PC-3 (cell line): ENCODE results near the gene EAPP. TPM values are rescaled to one million over a fixed set of nuclear protein-coding genes. Genes with fewer than 3 reads are reported as not detected.

Experiments used
- ATAC-seq: fragments of 200-7000 bp; cut with Tn5 transposase; 2 replicates; pipeline ENCODE4 v1.9.1; 2020; ENCODE audit warnings: mild to moderate bottlenecking, moderate library complexity
- BruUV-seq: library from RNA; stranded (reverse); fragments of 400-500 nt; replicated peaks from 2 replicates; lab custom pipeline; 2021; lab: Mats Ljungman, UMichigan
- CTCF ChIA-PET: fragments of 300-600 bp; sonication (Branson Sonifier 250); formaldehyde crosslinking; loops from one replicate; lab custom pipeline; 2022; ENCODE audit warnings: antibody characterized with exemption; lab: Charles Lee
- POLR2A ChIA-PET: fragments of 300-600 bp; sonication (Branson Sonifier 250); formaldehyde crosslinking; loops from one replicate; lab custom pipeline; 2022; ENCODE audit warnings: antibody characterized with exemption; ENCODE audit not compliant: unreplicated experiment; lab: Charles Lee
- DNase-seq: peaks from one replicate; pipeline ENCODE4 v3.0.0-alpha.2; 2015
- H2AFZ ChIP-seq: fragments of 300-600 bp; sonication (generic); 2 replicates; pipeline ENCODE4 v1.6.0; 2016; ENCODE audit warnings: antibody characterized with exemption, low read length
- H3F3A ChIP-seq: fragments of 300-600 bp; sonication (generic); one replicate; pipeline ENCODE4 v1.6.0; 2017; ENCODE audit warnings: antibody characterized with exemption, low read length, control low read depth, mild to moderate bottlenecking; ENCODE audit not compliant: unreplicated experiment
- H3K27ac ChIP-seq: fragments of 300-600 bp; sonication (generic); 2 replicates; pipeline ENCODE4 v1.5.1; 2016; ENCODE audit warnings: mild to moderate bottlenecking, low read length
- H3K27me3 ChIP-seq: fragments of 300-600 bp; sonication (generic); 2 replicates; pipeline ENCODE4 v1.6.1; 2016; ENCODE audit warnings: low read length, mixed read lengths
- H3K36me3 ChIP-seq: fragments of 300-600 bp; sonication (generic); 2 replicates; pipeline ENCODE4 v1.6.1; 2016; ENCODE audit warnings: low read depth, mixed run types, low read length, mixed read lengths
- H3K4me1 ChIP-seq: fragments of 300-600 bp; sonication (generic); 2 replicates; pipeline ENCODE4 v1.5.1; 2016; ENCODE audit warnings: low read length; ENCODE audit not compliant: insufficient read depth
- H3K4me2 ChIP-seq: fragments of 300-600 bp; sonication (generic); 2 replicates; pipeline ENCODE4 v1.6.0; 2016; ENCODE audit warnings: low read length
- H3K4me3 ChIP-seq: fragments of 300-600 bp; sonication (generic); 2 replicates; pipeline ENCODE4 v1.5.1; 2016; ENCODE audit warnings: mild to moderate bottlenecking, low read length, mixed read lengths
- H3K79me2 ChIP-seq: fragments of 300-600 bp; sonication (generic); 2 replicates; pipeline ENCODE4 v1.6.1; 2017; ENCODE audit warnings: low read length, mixed read lengths
- H3K9ac ChIP-seq: fragments of 300-600 bp; sonication (generic); 2 replicates; pipeline ENCODE4 v1.6.0; 2016; ENCODE audit warnings: mild to moderate bottlenecking, low read length
- H3K9me2 ChIP-seq: fragments of 300-600 bp; sonication (generic); replicated peaks from 2 replicates; pipeline ENCODE4 v1.6.1; 2016; ENCODE audit warnings: mixed run types, low read length, mixed read lengths
- H3K9me3 ChIP-seq: fragments of 300-600 bp; sonication (generic); 2 replicates; pipeline ENCODE4 v1.6.1; 2016; ENCODE audit warnings: low read length, mixed read lengths
- H4K20me1 ChIP-seq: fragments of 300-600 bp; sonication (generic); 2 replicates; pipeline ENCODE4 v1.6.1; 2016; ENCODE audit warnings: low read length, mixed read lengths
- CTCF ChIP-seq: fragments of 300-600 bp; sonication (generic); conservative IDR thresholded peaks from 2 replicates; pipeline ENCODE4 v1.5.1; 2017; ENCODE audit warnings: antibody characterized with exemption, low read depth, mild to moderate bottlenecking, low read length
- EZH2 ChIP-seq: fragments of 300-600 bp; sonication (generic); IDR thresholded peaks from one replicate; pipeline ENCODE4 v1.6.1; 2017; ENCODE audit warnings: antibody characterized with exemption, mild to moderate bottlenecking, low read length; ENCODE audit not compliant: unreplicated experiment
- EZH2phosphoT487 ChIP-seq: fragments of 300-600 bp; sonication (generic); IDR thresholded peaks from 2 replicates; pipeline ENCODE4 v1.6.1; 2018; ENCODE audit warnings: mild to moderate bottlenecking, antibody characterized with exemption, low read length, borderline replicate concordance
- intact Hi-C: fragments of 100-400 bp; cut with micrococcal nuclease; formaldehyde crosslinking; loops from 2 replicates; pipeline ENCODE4 v1.9.0; 2023
- total RNA-seq: library from RNA; depleted of rRNA; stranded (reverse); fragments of >200 nt; gene quantifications from 2 replicates; pipeline ENCODE4 v1.2.3, GENCODE V29; 2014

EAPP gene
- total RNA-seq, 1 experiment from 2014 or later: 49.5 TPM

GRCh38 chr14:34502001-34502400, 37.5 kb downstream of the EAPP start:
- intact Hi-C loops: no loop called here
- H3K4me2 ChIP-seq: no peak overlapping the region
- no peaks in the 10 kb centered on the region for H4K20me1 ChIP-seq
- H3K36me3 ChIP-seq: no peaks in the 10 kb centered on the region
- no peaks in the 10 kb centered on the region for H3K27me3 ChIP-seq
- no peak overlapping the region for H3K27ac ChIP-seq
- H3K9me3 ChIP-seq: no peaks in the 10 kb centered on the region
- ChIA-PET POLR2A (interaction anchor here (0.7 kb wide), 1 partner anchor 986 kb away, joined by 3 read pairs; no protein-coding TSS in a partner anchor), CTCF (interaction anchor here (0.7 kb wide), 1 partner anchor 170 kb away, joined by 3 read pairs; no protein-coding TSS in a partner anchor)
- no peaks in the 10 kb centered on the region for H3K79me2 ChIP-seq
- no peak overlapping the region for H3K4me3 ChIP-seq
- peaks cover 16% of the 10 kb centered on the region for H3K4me1 ChIP-seq
- TF ChIP-seq EZH2 (no peak), CTCF (no peak), EZH2phosphoT487 (no peak)
- H3K9ac ChIP-seq: no peak overlapping the region
- H3F3A ChIP-seq: no peaks in the 10 kb centered on the region
- H2AFZ ChIP-seq: no peak overlapping the region
- DNase-seq (no peak), ATAC-seq (no peak)
- no TSS peak for BruUV-seq
- no peaks in the 10 kb centered on the region for H3K9me2 ChIP-seq

- POLR2A ChIA-PET: no interaction called here
- no peak overlapping the region for H3K4me2 ChIP-seq
- no peak overlapping the region for H3K4me3 ChIP-seq
- peaks cover 24% of the 10 kb centered on the region for H3K4me1 ChIP-seq
- H3F3A ChIP-seq: no peaks in the 10 kb centered on the region
- no peaks in the 10 kb centered on the region for H3K36me3 ChIP-seq
- H3K27ac ChIP-seq: no peak overlapping the region
- H3K9me3 ChIP-seq: no peaks in the 10 kb centered on the region
- no TSS peak for BruUV-seq
- DNase-seq (no peak), ATAC-seq (no peak)
- intact Hi-C loops: no loop called here
- no peaks in the 10 kb centered on the region for H4K20me1 ChIP-seq
- no peak overlapping the region for H3K9ac ChIP-seq
- no peak overlapping the region for H2AFZ ChIP-seq
- no peak for TF ChIP-seq CTCF
- TF ChIP-seq EZH2phosphoT487: no peak
- no peak for TF ChIP-seq EZH2
- H3K79me2 ChIP-seq: no peaks in the 10 kb centered on the region
- CTCF ChIA-PET: no interaction called here
- no peaks in the 10 kb centered on the region for H3K9me2 ChIP-seq
- H3K27me3 ChIP-seq: no peaks in the 10 kb centered on the region
Measured at GRCh38 chr14:34501004-34501580, 38.4 kb downstream of the EAPP start.
